ENCODE data around the gene RAP1GAP2. TPM values are rescaled to one million over a fixed set of nuclear protein-coding genes. Genes with fewer than 3 reads are reported as not detected.
"Not testable (repeated sequence)": the region's sequence is repeated elsewhere in the genome, so short reads cannot be mapped to it uniquely, and the experiment has no call there.

RAP1GAP2 gene
- total RNA-seq, 1 donor from 2014 or later: 3.8 TPM

DNA sequence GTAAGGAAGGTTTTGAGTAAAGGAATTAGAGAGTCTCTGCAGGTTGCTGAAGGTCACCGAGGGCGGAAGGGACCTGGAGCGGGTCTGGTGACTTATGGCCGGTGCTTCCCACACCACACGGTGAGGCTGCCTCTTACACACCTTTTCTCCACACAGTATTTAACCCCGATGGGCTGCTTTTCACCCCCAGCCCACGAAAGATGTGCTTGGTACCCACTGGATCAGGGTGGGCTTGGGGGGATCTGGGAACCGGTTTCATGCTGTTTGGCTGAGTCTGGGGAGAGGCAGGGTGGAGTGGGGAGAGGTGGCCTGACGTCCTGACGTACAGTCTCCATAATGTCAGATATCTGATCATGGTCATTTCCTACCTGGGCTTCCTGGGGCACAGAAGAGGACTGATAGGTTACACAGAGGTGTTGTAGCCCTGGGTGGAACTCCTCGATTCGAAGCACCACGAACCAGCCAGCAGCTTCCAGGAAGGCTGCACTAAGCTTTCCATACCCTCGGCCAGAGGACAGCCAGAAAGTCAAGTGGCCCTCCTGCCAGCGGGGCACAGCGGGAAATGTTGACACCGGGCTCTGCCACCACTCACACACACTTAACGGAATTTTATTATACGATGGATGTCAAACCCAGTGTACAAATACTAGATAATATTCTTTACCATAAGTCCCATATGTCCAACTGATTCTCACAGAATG lies 233.1 kb downstream of the RAP1GAP2 start:
- H2AFZ ChIP-seq (replicated peaks): no peak overlapping the region
- H3K9ac ChIP-seq: no peak overlapping the region
- H3K36me3 ChIP-seq: no peaks in the 10 kb centered on the region
- Mint-ChIP-seq H3K4me1 (peaks cover 4% of the 10 kb centered on the region), H3K36me3 (no peaks in the 10 kb centered on the region), H3K27ac (no peak overlapping the region), H3K9me3 (no peaks in the 10 kb centered on the region), H3K27me3 (ENCODE audit: insufficient read depth, low read depth) (peaks cover 8% of the 10 kb centered on the region), H3K4me3 (no peak overlapping the region)
- no peak for TF ChIP-seq EZH2 (IDR thresholded peaks at IDR 0.05)
- H3F3A ChIP-seq (ENCODE audit: low read depth): no peaks in the 10 kb centered on the region
- no peaks in the 10 kb centered on the region for H4K20me1 ChIP-seq (ENCODE audit: low read depth)
- peaks cover 8% of the 10 kb centered on the region for H3K4me1 ChIP-seq
- H3K27ac ChIP-seq: peak overlapping the region; percentile 13
- DNase-seq (ENCODE audit: low spot score): no peak
- no peaks in the 10 kb centered on the region for H3K27me3 ChIP-seq
- H3K79me2 ChIP-seq (ENCODE audit: low read depth): no peaks in the 10 kb centered on the region
- no peak overlapping the region for H3K4me2 ChIP-seq
- H3K9me3 ChIP-seq (ENCODE audit: low read depth): no peaks in the 10 kb centered on the region
- no peak overlapping the region for H3K4me3 ChIP-seq

DNA sequence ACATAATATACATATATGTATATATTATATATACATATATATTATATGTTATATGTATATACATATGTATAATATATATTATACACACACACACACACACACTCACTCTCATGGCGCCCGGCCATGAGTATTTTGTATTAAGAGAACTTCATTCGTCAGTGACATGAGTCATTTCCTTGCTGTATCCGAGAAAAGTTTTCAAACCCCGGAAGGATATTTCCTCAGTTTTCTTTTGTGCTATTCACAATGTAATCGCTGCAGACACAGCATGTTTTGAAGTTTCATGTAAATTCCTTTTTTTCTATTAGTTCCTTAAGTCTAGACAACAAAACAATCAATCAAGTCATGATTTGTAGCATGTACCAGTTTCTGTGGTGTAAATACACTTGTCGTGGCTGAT lies 233.9 kb downstream of the RAP1GAP2 start:
- Histone ChIP-seq H3F3A (ENCODE audit: low read depth) (no peaks in the 10 kb centered on the region), H3K9me3 (ENCODE audit: low read depth) (no peaks in the 10 kb centered on the region), H3K4me3 (no peak overlapping the region), H3K27me3 (no peaks in the 10 kb centered on the region), H3K36me3 (no peaks in the 10 kb centered on the region), H3K79me2 (ENCODE audit: low read depth) (no peaks in the 10 kb centered on the region), H3K27ac (no peak overlapping the region), H3K4me2 (no peak overlapping the region), H3K9ac (no peak overlapping the region), H2AFZ (replicated peaks) (no peak overlapping the region), H3K4me1 (peaks cover 8% of the 10 kb centered on the region), H4K20me1 (ENCODE audit: low read depth) (no peaks in the 10 kb centered on the region)
- no peaks in the 10 kb centered on the region for H3K36me3 Mint-ChIP-seq
- peaks cover 4% of the 10 kb centered on the region for H3K4me1 Mint-ChIP-seq
- H3K27ac Mint-ChIP-seq: no peak overlapping the region
- no peak overlapping the region for H3K4me3 Mint-ChIP-seq
- no peaks in the 10 kb centered on the region for H3K9me3 Mint-ChIP-seq
- peaks cover 8% of the 10 kb centered on the region for H3K27me3 Mint-ChIP-seq (ENCODE audit: insufficient read depth, low read depth)
- no peak for TF ChIP-seq EZH2 (IDR thresholded peaks at IDR 0.05)
- TF ChIP-seq EZH2phosphoT487 (IDR thresholded peaks at IDR 0.05): no peak
- TF ChIP-seq, protein P1, sequence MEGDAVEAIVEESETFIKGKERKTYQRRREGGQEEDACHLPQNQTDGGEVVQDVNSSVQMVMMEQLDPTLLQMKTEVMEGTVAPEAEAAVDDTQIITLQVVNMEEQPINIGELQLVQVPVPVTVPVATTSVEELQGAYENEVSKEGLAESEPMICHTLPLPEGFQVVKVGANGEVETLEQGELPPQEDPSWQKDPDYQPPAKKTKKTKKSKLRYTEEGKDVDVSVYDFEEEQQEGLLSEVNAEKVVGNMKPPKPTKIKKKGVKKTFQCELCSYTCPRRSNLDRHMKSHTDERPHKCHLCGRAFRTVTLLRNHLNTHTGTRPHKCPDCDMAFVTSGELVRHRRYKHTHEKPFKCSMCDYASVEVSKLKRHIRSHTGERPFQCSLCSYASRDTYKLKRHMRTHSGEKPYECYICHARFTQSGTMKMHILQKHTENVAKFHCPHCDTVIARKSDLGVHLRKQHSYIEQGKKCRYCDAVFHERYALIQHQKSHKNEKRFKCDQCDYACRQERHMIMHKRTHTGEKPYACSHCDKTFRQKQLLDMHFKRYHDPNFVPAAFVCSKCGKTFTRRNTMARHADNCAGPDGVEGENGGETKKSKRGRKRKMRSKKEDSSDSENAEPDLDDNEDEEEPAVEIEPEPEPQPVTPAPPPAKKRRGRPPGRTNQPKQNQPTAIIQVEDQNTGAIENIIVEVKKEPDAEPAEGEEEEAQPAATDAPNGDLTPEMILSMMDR (IDR thresholded peaks at IDR 0.05): no peak
- no peak for DNase-seq (ENCODE audit: low spot score)

DNA sequence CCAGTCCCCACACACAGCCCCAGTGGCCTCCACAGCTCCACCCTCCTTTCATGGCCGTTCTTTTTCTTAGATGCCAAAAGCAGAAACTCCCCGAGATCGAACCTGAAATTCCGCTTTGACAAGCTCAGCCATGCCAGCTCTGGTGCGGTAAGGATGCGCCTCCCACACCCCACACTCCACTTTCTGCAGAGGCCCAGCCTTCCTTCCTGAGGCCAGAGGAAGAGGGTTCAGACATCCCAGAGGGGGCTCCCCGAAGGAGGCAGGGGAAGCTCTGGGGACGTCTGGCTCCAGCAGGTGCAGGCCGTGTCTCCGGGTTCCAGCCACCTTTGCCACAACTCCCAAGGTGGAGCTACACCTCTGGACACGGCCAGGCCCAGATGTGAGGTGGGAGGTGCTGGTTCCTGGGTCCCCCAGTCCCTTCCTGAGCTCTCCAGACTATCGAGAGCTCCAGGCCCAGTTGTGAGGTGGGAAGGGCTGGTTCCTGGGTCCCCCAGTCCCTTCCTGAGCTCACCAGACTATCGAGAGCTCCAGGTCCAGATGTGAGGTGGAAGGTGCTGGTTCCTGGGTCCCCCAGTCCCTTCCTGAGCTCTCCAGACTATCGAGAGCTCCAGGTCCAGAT lies 234.7 kb downstream of the RAP1GAP2 start:
- H3K27me3 ChIP-seq; H3K27ac ChIP-seq; H3K9me3 ChIP-seq (ENCODE audit: low read depth); H3K9ac ChIP-seq; H3K36me3 ChIP-seq; H3K27me3 Mint-ChIP-seq (ENCODE audit: insufficient read depth, low read depth); H3K27ac Mint-ChIP-seq; H3K36me3 Mint-ChIP-seq; DNase-seq (ENCODE audit: low spot score); H3K4me2 ChIP-seq; H3K9me3 Mint-ChIP-seq; H3K4me3 ChIP-seq; H2AFZ ChIP-seq (replicated peaks); H4K20me1 ChIP-seq (ENCODE audit: low read depth); H3K4me1 Mint-ChIP-seq; H3K79me2 ChIP-seq (ENCODE audit: low read depth); H3F3A ChIP-seq (ENCODE audit: low read depth); H3K4me3 Mint-ChIP-seq; H3K4me1 ChIP-seq: not testable (repeated sequence)

DNA sequence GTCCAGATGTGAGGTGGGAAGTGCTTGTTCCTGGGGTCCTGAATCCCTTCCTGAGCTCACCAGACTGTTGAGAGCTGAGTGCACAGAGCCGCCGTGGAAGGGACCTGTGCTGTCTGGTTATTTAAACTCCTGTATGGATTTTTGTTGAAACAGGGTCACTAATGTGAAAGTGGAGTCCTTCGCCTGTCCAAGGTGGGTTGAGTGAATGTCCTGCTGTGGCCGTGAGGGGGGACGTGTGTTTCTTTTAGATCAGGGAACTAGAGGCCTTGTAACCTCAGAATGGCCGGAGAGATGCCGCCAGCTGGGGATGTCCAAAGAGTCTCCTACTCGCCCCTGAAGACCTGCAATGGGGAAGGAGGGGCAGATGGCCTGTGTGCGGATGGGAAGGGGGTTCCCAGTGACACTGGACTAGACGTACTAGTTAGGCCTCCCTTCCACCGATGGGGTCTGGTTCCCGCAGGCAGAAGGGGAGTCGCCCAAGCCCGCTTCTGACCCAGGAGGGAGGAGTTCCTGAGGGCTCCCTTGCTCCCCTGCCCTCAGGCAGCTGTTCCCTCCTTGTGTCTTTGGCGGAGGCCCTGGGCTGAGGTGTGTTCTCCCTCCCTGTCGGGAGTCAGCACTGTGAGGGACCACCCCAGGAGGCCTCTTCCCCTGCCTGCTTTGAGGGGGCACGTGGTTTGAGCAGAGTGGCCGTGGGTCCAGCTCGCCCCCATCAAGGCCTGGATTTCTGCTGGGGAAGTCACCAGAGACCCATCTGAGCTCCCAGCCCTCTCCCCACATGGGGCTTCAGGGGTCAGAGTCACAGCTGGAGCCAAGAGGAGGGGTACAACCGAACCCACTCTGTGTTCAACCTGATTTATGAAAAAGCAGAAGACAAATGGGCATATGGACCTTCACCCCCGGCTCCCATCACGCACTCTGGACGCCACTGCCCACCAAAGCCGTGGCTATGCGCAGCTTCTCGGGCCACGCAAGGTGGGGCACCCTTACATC lies 236.3 kb downstream of the RAP1GAP2 start:
- TF ChIP-seq EZH2phosphoT487 (IDR thresholded peaks at IDR 0.05) (no peak), EZH2 (IDR thresholded peaks at IDR 0.05) (no peak)
- TF ChIP-seq, protein P1 (IDR thresholded peaks at IDR 0.05): no peak
- Histone ChIP-seq H3K4me1 (no peaks in the 10 kb centered on the region), H3K79me2 (ENCODE audit: low read depth) (no peaks in the 10 kb centered on the region), H3F3A (ENCODE audit: low read depth) (no peaks in the 10 kb centered on the region), H3K9ac (no peak overlapping the region), H4K20me1 (ENCODE audit: low read depth) (no peaks in the 10 kb centered on the region), H3K27me3 (no peaks in the 10 kb centered on the region), H3K36me3 (no peaks in the 10 kb centered on the region), H3K4me3 (no peak overlapping the region), H3K27ac (no peak overlapping the region), H2AFZ (replicated peaks) (no peak overlapping the region), H3K9me3 (ENCODE audit: low read depth) (no peaks in the 10 kb centered on the region), H3K4me2 (no peak overlapping the region)
- Mint-ChIP-seq H3K36me3 (no peaks in the 10 kb centered on the region), H3K9me3 (no peaks in the 10 kb centered on the region), H3K27ac (no peak overlapping the region), H3K27me3 (ENCODE audit: insufficient read depth, low read depth) (peaks cover 10% of the 10 kb centered on the region), H3K4me1 (peaks cover 4% of the 10 kb centered on the region), H3K4me3 (no peak overlapping the region)
- no peak for DNase-seq (ENCODE audit: low spot score)

Data from neural progenitor cell (in vitro differentiated cells).